ENCODE data around the gene CAPN1. TPM values are rescaled to one million over a fixed set of nuclear protein-coding genes. Genes with fewer than 3 reads are reported as not detected.

Gene CAPN1
- total and polyA plus RNA-seq, 2 experiments from 2014 or later = 131 to 156 TPM

DNA sequence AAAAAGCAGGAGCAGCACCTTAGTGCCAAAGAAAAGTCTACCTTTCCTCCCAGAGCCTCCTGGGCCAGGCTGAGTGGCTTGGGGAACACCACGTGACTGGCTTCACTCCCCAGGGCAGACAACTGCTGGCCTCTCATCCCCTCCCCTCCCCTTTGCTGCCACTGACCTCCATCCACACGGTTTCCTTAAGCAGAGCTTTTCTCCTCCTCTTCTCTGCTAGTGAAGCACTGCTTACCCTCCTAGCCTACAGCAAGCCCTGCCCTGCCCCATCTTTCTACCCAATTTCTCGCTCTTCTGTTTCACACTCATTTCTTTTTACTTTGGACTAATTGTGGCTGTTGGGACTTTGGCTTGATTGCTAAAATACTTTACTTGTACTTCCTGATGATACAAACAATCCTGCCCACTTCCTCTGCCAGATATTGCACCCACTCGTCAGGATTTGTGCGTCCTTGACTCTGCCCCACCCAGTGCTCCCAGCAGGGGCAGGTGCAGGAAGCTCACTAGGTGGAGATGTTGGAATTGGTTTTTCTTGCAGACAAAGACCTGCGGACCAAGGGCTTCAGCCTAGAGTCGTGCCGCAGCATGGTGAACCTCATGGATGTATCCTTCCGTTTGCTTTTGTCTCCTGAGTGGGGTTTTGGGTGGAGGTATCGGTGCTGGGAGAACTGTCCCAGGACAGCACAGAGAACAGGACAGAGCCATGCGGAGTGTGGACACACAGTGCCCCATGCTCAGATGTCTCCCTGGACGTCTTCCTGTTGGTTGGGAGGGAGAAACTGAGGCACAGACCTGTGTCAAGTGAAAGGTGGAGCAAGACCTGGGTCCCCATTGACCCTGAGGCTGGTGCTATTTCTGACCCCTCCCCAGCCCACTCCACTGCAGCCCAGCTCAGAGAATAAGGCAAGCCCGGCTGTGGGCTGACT, 27.3 kb downstream of the CAPN1 start:
- Histone ChIP-seq H3K4me1 (ENCODE audit: low read depth) (peaks cover 10% of the 10 kb centered on the region), H3K27me3 (no peaks in the 10 kb centered on the region), H3K4me3 (no peak overlapping the region), H3K9me3 (ENCODE audit: low read depth) (no peaks in the 10 kb centered on the region), H3K36me3 (peaks cover 36% of the 10 kb centered on the region), H3K27ac (no peak overlapping the region)
- TF ChIP-seq CTCF (IDR thresholded peaks at IDR 0.05; ENCODE audit: low read depth, low read length) = no peak
- no peak for DNase-seq (ENCODE audit: low read depth in 1 of 2, low spot score in 1 of 2)

DNA sequence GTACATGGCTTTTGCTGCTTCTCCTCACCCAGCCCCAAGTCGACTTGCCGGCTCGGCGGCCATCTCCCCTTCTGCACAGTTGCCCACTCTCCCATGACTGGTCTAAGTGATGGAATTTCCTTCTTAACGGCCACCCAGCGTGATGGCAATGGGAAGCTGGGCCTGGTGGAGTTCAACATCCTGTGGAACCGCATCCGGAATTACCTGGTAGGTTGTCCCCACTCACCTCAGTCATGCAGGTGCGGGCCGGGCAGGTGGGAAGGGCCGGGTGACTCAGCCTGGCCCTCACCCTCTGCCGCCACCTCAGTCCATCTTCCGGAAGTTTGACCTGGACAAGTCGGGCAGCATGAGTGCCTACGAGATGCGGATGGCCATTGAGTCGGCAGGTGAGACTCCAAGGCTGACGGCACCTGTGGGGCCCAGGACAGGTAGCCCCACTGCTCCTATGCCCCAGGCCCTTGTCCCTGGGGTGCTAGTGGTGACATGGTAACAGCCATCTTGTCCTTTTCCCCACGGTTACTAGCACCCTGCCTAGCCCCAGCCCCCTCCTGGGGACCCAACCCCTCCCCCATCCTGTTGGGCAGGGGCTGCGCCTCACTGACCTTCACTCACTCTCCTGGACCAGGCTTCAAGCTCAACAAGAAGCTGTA, 28.1 kb downstream of the CAPN1 start:
- no peaks in the 10 kb centered on the region for H3K9me3 ChIP-seq (ENCODE audit: low read depth)
- no peak overlapping the region for H3K27ac ChIP-seq
- no peak for TF ChIP-seq CTCF (IDR thresholded peaks at IDR 0.05; ENCODE audit: low read depth, low read length)
- no peak overlapping the region for H3K4me3 ChIP-seq
- peaks cover 10% of the 10 kb centered on the region for H3K4me1 ChIP-seq (ENCODE audit: low read depth)
- peaks cover 36% of the 10 kb centered on the region for H3K36me3 ChIP-seq
- no peaks in the 10 kb centered on the region for H3K27me3 ChIP-seq
- DNase-seq (ENCODE audit: low read depth in 1 of 2, low spot score in 1 of 2) = no peak

DNA sequence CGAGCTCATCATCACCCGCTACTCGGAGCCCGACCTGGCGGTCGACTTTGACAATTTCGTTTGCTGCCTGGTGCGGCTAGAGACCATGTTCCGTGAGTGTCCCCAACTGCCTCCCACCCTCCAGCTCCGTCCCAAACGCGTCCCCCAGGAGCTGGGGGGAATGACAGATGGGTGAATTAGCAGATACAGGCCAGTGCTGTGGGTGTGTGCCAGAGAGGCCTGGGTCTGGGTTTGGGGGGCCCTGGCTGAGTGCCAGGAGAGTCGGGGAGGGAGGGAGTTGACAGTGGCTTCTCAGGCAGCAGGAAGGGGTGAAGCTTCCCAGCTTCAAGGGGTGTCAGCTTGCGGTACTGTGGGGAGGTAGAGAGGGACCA, 28.6 kb downstream of the CAPN1 start:
- Histone ChIP-seq H3K4me3 (no peak overlapping the region), H3K27ac (no peak overlapping the region), H3K4me1 (ENCODE audit: low read depth) (peaks cover 10% of the 10 kb centered on the region), H3K36me3 (peaks cover 36% of the 10 kb centered on the region), H3K27me3 (no peaks in the 10 kb centered on the region), H3K9me3 (ENCODE audit: low read depth) (no peaks in the 10 kb centered on the region)
- no peak for TF ChIP-seq CTCF (IDR thresholded peaks at IDR 0.05; ENCODE audit: low read depth, low read length)
- DNase-seq (ENCODE audit: low read depth in 1 of 2, low spot score in 1 of 2) = no peak

DNA sequence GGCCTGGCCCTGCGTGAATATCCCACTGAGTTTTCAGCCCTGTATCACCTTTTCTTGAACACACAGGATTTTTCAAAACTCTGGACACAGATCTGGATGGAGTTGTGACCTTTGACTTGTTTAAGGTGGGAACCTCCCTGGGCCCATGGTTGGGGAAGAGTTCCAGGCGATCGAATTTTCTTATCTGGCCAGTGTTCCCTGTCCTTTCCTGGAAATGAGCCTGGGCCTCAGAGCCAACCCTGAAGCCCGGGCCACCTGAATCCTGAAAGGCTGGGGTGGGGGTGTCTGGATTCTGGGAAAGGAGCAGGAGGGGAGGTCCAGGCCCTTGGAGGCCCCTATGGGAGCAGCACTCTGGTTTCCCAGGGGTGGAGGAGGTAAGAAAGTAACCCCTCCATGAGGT, 29.0 kb downstream of the CAPN1 start:
- no peaks in the 10 kb centered on the region for H3K27me3 ChIP-seq
- no peak overlapping the region for H3K4me3 ChIP-seq
- H3K27ac ChIP-seq = no peak overlapping the region
- peaks cover 34% of the 10 kb centered on the region for H3K36me3 ChIP-seq
- no peak for DNase-seq (ENCODE audit: low read depth in 1 of 2, low spot score in 1 of 2)
- H3K9me3 ChIP-seq (ENCODE audit: low read depth) = no peaks in the 10 kb centered on the region
- TF ChIP-seq CTCF (IDR thresholded peaks at IDR 0.05; ENCODE audit: low read depth, low read length) = no peak
- peaks cover 10% of the 10 kb centered on the region for H3K4me1 ChIP-seq (ENCODE audit: low read depth)

DNA sequence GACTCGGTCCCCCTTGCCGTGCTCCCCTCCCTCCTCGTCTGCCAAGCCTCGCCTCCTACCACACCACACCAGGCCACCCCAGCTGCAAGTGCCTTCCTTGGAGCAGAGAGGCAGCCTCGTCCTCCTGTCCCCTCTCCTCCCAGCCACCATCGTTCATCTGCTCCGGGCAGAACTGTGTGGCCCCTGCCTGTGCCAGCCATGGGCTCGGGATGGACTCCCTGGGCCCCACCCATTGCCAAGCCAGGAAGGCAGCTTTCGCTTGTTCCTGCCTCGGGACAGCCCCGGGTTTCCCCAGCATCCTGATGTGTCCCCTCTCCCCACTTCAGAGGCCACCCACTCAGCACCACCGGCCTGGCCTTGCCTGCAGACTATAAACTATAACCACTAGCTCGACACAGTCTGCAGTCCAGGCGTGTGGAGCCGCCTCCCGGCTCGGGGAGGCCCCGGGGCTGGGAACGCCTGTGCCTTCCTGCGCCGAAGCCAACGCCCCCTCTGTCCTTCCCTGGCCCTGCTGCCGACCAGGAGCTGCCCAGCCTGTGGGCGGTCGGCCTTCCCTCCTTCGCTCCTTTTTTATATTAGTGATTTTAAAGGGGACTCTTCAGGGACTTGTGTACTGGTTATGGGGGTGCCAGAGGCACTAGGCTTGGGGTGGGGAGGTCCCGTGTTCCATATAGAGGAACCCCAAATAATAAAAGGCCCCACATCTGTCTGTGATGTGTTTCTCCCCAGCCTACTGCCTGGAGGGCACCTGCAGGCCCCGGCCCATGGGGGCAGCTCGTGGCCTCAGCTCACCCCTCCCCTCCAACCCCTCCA, 29.8 kb downstream of the CAPN1 start:
- TF ChIP-seq CTCF (IDR thresholded peaks at IDR 0.05; ENCODE audit: low read depth, low read length) = no peak
- Histone ChIP-seq H3K36me3 (peaks cover 27% of the 10 kb centered on the region), H3K4me3 (no peak overlapping the region), H3K27ac (peak overlapping the region; percentile 65), H3K9me3 (ENCODE audit: low read depth) (no peaks in the 10 kb centered on the region), H3K27me3 (no peaks in the 10 kb centered on the region), H3K4me1 (ENCODE audit: low read depth) (peaks cover 10% of the 10 kb centered on the region)
- DNase-seq (ENCODE audit: low read depth in 1 of 2, low spot score in 1 of 2) = no peak
